ENCODE results near the gene CNOT1.

The CNOT1 gene

GRCh38 chr16:58490065-58490464, 139.6 kb downstream of the CNOT1 start:
- H4K20me1 ChIP-seq (ENCODE audit: control insufficient read depth, insufficient read depth, low read depth, low read length), result no peaks in the 10 kb centered on the region
- no peak for TF ChIP-seq EZH2phosphoT487 (IDR thresholded peaks at IDR 0.05; ENCODE audit: borderline replicate concordance, low read length)
- TF ChIP-seq, protein P1, sequence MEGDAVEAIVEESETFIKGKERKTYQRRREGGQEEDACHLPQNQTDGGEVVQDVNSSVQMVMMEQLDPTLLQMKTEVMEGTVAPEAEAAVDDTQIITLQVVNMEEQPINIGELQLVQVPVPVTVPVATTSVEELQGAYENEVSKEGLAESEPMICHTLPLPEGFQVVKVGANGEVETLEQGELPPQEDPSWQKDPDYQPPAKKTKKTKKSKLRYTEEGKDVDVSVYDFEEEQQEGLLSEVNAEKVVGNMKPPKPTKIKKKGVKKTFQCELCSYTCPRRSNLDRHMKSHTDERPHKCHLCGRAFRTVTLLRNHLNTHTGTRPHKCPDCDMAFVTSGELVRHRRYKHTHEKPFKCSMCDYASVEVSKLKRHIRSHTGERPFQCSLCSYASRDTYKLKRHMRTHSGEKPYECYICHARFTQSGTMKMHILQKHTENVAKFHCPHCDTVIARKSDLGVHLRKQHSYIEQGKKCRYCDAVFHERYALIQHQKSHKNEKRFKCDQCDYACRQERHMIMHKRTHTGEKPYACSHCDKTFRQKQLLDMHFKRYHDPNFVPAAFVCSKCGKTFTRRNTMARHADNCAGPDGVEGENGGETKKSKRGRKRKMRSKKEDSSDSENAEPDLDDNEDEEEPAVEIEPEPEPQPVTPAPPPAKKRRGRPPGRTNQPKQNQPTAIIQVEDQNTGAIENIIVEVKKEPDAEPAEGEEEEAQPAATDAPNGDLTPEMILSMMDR (IDR thresholded peaks at IDR 0.05; ENCODE audit: low read depth, low read length, poor library complexity, severe bottlenecking), result no peak
- no peak overlapping the region for H3K4me2 ChIP-seq (ENCODE audit: low read length)
- peaks cover 14% of the 10 kb centered on the region for H3K27me3 ChIP-seq (ENCODE audit: control insufficient read depth, low read length)
- no peaks in the 10 kb centered on the region for H3K79me2 ChIP-seq (ENCODE audit: control insufficient read depth, low read length)
- no peaks in the 10 kb centered on the region; the same call in 1 of the 2 replicates for H3K4me1 ChIP-seq (ENCODE audit: control insufficient read depth, low read length)
- H3K9me2 ChIP-seq (replicated peaks; ENCODE audit: control insufficient read depth, low read length), result no peaks in the 10 kb centered on the region
- H3F3A ChIP-seq (ENCODE audit: control insufficient read depth, insufficient read depth), result no peaks in the 10 kb centered on the region
- H3K27ac ChIP-seq (ENCODE audit: low read depth, low read length), result no peak overlapping the region
- H3K36me3 ChIP-seq (ENCODE audit: control insufficient read depth, low read length), result no peaks in the 10 kb centered on the region
- no peaks in the 10 kb centered on the region for H3K9me3 ChIP-seq (ENCODE audit: control insufficient read depth, insufficient read depth, low read length)
- no peak overlapping the region for H3K4me3 ChIP-seq (ENCODE audit: low read length)

GRCh38 chr16:58488531-58488930, 141.1 kb downstream of the CNOT1 start:
- Histone ChIP-seq H3K79me2 (ENCODE audit: control insufficient read depth, low read length) (no peaks in the 10 kb centered on the region), H3K4me3 (ENCODE audit: low read length) (no peak overlapping the region), H4K20me1 (ENCODE audit: control insufficient read depth, insufficient read depth, low read depth, low read length) (no peaks in the 10 kb centered on the region), H3K27me3 (ENCODE audit: control insufficient read depth, low read length) (peaks cover 6% of the 10 kb centered on the region), H3K9me3 (ENCODE audit: control insufficient read depth, insufficient read depth, low read length) (no peaks in the 10 kb centered on the region), H3K27ac (ENCODE audit: low read depth, low read length) (no peak overlapping the region), H3K4me2 (ENCODE audit: low read length) (no peak overlapping the region), H3F3A (ENCODE audit: control insufficient read depth, insufficient read depth) (no peaks in the 10 kb centered on the region), H3K4me1 (ENCODE audit: control insufficient read depth, low read length) (no peaks in the 10 kb centered on the region), H3K9me2 (replicated peaks; ENCODE audit: control insufficient read depth, low read length) (no peaks in the 10 kb centered on the region), H3K36me3 (ENCODE audit: control insufficient read depth, low read length) (no peaks in the 10 kb centered on the region)
- TF ChIP-seq, protein P1 (IDR thresholded peaks at IDR 0.05; ENCODE audit: low read depth, low read length, poor library complexity, severe bottlenecking), result no peak
- no peak for TF ChIP-seq EZH2phosphoT487 (IDR thresholded peaks at IDR 0.05; ENCODE audit: borderline replicate concordance, low read length)

DNA sequence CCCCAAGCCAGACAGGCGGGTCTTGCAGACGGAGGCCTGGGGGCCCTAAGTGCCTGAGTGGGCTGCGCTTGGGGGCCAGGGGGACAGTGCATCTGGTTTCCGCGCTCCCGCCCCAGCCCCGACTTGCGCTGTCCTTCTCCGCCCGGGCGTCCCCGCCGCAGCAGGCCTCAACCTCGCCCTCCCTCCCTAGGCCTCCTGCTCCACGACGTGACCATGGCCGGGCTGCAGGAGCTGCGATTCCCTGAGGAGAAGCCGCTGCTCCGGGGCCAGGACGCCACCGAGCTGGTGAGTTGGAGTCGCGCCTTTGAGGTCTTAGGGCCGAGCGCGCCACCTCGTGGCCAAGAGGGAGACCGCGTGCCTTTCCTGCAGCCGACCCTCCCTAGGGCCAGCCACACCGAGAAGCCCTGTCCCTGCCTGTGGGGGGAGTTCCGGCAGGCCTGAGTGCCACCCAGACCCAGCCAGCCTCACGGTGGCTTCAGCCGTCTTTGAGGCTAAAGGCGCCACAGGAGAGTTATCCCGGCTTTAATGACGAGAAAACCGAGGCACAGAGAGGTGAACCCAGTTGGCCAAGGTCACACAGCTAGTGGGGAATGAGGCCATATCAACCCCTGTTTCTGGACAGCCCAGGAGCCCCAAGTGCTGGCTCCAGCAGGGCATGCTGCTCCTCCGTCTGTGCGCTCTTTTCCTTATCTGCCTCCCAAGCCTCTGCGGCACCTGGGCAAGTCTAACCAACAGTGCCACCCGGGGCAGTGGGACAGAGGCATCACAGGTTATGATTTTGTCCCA, 141.9 kb downstream of the CNOT1 start:
- TF ChIP-seq, protein P1 (IDR thresholded peaks at IDR 0.05; ENCODE audit: low read depth, low read length, poor library complexity, severe bottlenecking), result peak; percentile 94
- no peak for TF ChIP-seq EZH2phosphoT487 (IDR thresholded peaks at IDR 0.05; ENCODE audit: borderline replicate concordance, low read length)
- Histone ChIP-seq H3K9me2 (replicated peaks; ENCODE audit: control insufficient read depth, low read length) (no peaks in the 10 kb centered on the region), H3K27ac (ENCODE audit: low read depth, low read length) (no peak overlapping the region), H3K4me1 (ENCODE audit: control insufficient read depth, low read length) (no peaks in the 10 kb centered on the region), H3K27me3 (ENCODE audit: control insufficient read depth, low read length) (peaks cover 2% of the 10 kb centered on the region; the same call in 1 of the 2 replicates), H3K4me2 (ENCODE audit: low read length) (0 out of 2 replicates have a peak overlapping the region, but pooled peaks have one; percentile 27), H4K20me1 (ENCODE audit: control insufficient read depth, insufficient read depth, low read depth, low read length) (no peaks in the 10 kb centered on the region), H3F3A (ENCODE audit: control insufficient read depth, insufficient read depth) (no peaks in the 10 kb centered on the region), H3K9me3 (ENCODE audit: control insufficient read depth, insufficient read depth, low read length) (no peaks in the 10 kb centered on the region), H3K79me2 (ENCODE audit: control insufficient read depth, low read length) (no peaks in the 10 kb centered on the region), H3K36me3 (ENCODE audit: control insufficient read depth, low read length) (no peaks in the 10 kb centered on the region), H3K4me3 (ENCODE audit: low read length) (no peak overlapping the region)

All from DOHH2 (cell line).